Measurements from ENCODE around the gene NCCRP1.

DNA sequence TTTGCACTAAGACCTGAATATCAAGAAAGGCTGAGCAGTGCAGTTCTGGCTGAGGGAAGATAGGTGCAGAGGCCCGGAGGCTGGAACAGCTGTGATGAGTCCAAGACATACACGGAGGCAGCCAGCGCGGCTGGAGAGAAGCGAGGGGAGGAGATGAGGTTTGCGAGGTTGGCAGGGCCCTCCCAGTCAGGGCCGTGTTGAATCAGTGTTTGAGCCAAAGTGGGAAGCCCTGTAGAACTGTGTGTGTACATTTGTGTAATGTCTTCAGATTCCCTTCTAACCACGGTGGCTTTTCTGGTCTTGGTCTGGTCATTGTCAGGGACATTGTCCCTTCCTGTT is 36.3 kb upstream of the NCCRP1 start:
- TF ChIP-seq, protein P1, sequence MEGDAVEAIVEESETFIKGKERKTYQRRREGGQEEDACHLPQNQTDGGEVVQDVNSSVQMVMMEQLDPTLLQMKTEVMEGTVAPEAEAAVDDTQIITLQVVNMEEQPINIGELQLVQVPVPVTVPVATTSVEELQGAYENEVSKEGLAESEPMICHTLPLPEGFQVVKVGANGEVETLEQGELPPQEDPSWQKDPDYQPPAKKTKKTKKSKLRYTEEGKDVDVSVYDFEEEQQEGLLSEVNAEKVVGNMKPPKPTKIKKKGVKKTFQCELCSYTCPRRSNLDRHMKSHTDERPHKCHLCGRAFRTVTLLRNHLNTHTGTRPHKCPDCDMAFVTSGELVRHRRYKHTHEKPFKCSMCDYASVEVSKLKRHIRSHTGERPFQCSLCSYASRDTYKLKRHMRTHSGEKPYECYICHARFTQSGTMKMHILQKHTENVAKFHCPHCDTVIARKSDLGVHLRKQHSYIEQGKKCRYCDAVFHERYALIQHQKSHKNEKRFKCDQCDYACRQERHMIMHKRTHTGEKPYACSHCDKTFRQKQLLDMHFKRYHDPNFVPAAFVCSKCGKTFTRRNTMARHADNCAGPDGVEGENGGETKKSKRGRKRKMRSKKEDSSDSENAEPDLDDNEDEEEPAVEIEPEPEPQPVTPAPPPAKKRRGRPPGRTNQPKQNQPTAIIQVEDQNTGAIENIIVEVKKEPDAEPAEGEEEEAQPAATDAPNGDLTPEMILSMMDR (IDR thresholded peaks at IDR 0.05), result no peak
- no peak for TF ChIP-seq POLR2A (IDR thresholded peaks at IDR 0.05)
